C4-2B (cell line): ENCODE data around the gene HEXD.

Source experiments
- H3K27ac ChIP-seq: fragments of 450-650 bp; 2 replicates; pipeline ENCODE4 v1.5.1; 2017
- CTCF ChIP-seq: fragments of 450-650 bp; conservative IDR thresholded peaks from 2 replicates; pipeline ENCODE4 v1.5.1; 2017; ENCODE audit warnings: mild to moderate bottlenecking
- ZFX ChIP-seq: fragments of 450-650 bp; IDR thresholded peaks from 2 replicates; pipeline ENCODE4 v1.6.1; 2017

HEXD gene

GRCh38 chr17:82396601-82397435 is 21.3 kb upstream of the HEXD start:
- no peak for TF ChIP-seq ZFX
- TF ChIP-seq CTCF, result no peak
- no peak overlapping the region; the same call in 1 of the 2 replicates for H3K27ac ChIP-seq

GRCh38 chr17:82397449-82398335 is 20.5 kb upstream of the HEXD start:
- no peak for TF ChIP-seq CTCF
- no peak for TF ChIP-seq ZFX
- H3K27ac ChIP-seq, result no peak overlapping the region

GRCh38 chr17:82399041-82399441 is 19.1 kb upstream of the HEXD start:
- no peak overlapping the region for H3K27ac ChIP-seq
- TF ChIP-seq CTCF (no peak), ZFX (no peak)

- no peak overlapping the region for H3K27ac ChIP-seq
Measured at GRCh38 chr17:82399601-82400101, 18.5 kb upstream of the HEXD start.

GRCh38 chr17:82400206-82400605 is 17.9 kb upstream of the HEXD start:
- TF ChIP-seq CTCF (no peak), ZFX (no peak)
- H3K27ac ChIP-seq, result no peak overlapping the region

More at GRCh38 chr17:82399601-82400101, 18.5 kb upstream of the HEXD start:
- TF ChIP-seq ZFX, result no peak
- no peak for TF ChIP-seq CTCF

GRCh38 chr17:82400830-82401229 is 17.3 kb upstream of the HEXD start:
- no peak overlapping the region for H3K27ac ChIP-seq
- no peak for TF ChIP-seq CTCF
- TF ChIP-seq ZFX, result no peak

GRCh38 chr17:82402865-82403264 is 15.3 kb upstream of the HEXD start:
- no peak overlapping the region for H3K27ac ChIP-seq
- no peak for TF ChIP-seq ZFX
- no peak for TF ChIP-seq CTCF
